Measurements from ENCODE around the gene LRCH4. TPM values are rescaled to one million over a fixed set of nuclear protein-coding genes. Genes with fewer than 3 reads are reported as not detected.

The LRCH4 gene
- total RNA-seq, 1 experiment from 2014 or later: 71.4 TPM

DNA sequence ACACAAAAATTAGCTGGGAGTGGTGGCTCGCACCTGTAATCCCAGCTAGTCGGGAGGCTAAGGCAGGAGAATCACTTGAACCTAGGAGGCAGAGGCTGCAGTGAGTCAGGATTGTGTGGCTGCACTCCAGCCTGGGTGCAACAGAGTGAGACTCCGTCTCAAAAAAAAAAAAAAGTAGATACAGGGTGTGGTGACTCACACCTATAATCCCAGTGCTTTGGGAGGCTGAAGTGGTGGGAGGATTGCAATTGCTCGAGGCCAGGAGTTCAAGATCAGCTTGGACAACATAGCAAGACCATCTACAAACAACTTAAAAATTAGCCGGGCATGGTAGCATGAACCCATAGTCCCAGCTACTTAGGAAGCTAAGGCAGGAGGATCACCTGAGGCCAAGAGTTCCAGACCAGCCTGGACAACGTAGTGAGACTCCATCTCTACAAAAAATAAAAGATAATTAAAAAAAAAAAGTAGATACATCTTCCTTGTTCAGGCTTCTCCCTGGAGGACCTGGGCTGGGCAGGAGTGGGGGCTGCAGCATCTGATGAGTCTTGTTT is 28.5 kb upstream of the LRCH4 start:
- peaks cover 10% of the 10 kb centered on the region; the same call in 1 of the 2 replicates for H3K4me1 ChIP-seq
- Mint-ChIP-seq H3K36me3 (ENCODE audit: insufficient read depth, unreplicated experiment) (peaks cover 21% of the 10 kb centered on the region), H3K4me1 (ENCODE audit: low read depth, unreplicated experiment) (no peaks in the 10 kb centered on the region), H3K4me3 (ENCODE audit: unreplicated experiment) (no peak overlapping the region), H3K9me3 (ENCODE audit: unreplicated experiment) (no peaks in the 10 kb centered on the region), H3K27me3 (ENCODE audit: insufficient read depth, unreplicated experiment) (no peaks in the 10 kb centered on the region), H3K27ac (ENCODE audit: unreplicated experiment) (no peak overlapping the region)
- no TSS peak for BruUV-seq (replicated peaks)
- no peaks in the 10 kb centered on the region for H3K9me3 ChIP-seq
- no peaks in the 10 kb centered on the region for H3K36me3 ChIP-seq (ENCODE audit: control insufficient read depth, insufficient read depth, low read length)
- no peak overlapping the region for H3K4me3 ChIP-seq (ENCODE audit: low read depth, low read length)
- POLR2A ChIA-PET: no interaction called here
- no peaks in the 10 kb centered on the region for H3K27me3 ChIP-seq (replicated peaks; ENCODE audit: control insufficient read depth, insufficient read depth, low read length)
- no peak for DNase-seq
- TF ChIP-seq, protein P1, sequence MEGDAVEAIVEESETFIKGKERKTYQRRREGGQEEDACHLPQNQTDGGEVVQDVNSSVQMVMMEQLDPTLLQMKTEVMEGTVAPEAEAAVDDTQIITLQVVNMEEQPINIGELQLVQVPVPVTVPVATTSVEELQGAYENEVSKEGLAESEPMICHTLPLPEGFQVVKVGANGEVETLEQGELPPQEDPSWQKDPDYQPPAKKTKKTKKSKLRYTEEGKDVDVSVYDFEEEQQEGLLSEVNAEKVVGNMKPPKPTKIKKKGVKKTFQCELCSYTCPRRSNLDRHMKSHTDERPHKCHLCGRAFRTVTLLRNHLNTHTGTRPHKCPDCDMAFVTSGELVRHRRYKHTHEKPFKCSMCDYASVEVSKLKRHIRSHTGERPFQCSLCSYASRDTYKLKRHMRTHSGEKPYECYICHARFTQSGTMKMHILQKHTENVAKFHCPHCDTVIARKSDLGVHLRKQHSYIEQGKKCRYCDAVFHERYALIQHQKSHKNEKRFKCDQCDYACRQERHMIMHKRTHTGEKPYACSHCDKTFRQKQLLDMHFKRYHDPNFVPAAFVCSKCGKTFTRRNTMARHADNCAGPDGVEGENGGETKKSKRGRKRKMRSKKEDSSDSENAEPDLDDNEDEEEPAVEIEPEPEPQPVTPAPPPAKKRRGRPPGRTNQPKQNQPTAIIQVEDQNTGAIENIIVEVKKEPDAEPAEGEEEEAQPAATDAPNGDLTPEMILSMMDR (IDR thresholded peaks at IDR 0.05; ENCODE audit: insufficient read depth in 1 of 2, low read depth in 1 of 2, low read length in 1 of 2, severe bottlenecking in 1 of 2, unreplicated experiment in 1 of 2): no peak
- intact Hi-C loops (cut with micrococcal nuclease; ENCODE audit: unreplicated experiment): no loop called here
- CTCF ChIA-PET: interaction anchor here (0.6 to 1.0 kb wide), 3 partner anchors 12 to 177 kb away, joined by 3 to 4 read pairs (median 3); no protein-coding TSS in a partner anchor

DNA sequence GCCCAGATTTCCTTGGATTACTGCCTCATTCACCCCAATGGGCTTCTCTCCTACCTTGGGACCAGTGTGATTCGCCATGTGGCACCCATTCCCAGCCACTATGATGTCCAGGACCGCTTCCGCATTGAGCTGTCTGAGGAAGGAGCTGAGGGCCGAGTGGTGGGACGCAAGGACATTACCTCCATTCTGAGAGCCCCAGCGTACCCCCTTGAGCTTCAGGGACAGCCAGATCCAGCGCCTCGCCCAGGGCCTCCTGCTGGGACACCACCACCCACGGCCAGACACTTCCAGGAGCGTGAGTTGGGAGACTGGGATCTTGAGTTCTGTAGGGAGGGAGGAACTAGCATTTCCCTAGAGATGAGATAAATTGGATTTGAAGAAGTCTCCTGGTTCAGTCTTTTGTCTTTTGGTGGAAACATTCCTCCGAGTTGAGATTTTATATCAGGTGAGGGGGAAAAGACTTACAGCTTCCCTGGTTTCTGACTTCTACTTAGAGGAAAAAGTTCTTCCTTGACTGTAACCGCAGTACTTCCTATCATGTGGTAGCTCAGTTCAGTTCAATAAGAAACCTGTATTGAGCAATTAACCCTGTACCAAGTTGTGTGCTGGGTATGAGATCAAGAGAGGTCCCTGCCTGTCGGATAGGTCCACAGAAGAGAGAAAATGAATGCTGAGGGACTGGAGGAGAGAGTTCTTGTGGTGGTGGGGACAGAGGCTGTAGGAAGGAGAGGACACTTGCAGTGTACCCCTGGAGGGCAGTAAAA is 27.7 kb upstream of the LRCH4 start:
- no peaks in the 10 kb centered on the region for H3K27me3 ChIP-seq (replicated peaks; ENCODE audit: control insufficient read depth, insufficient read depth, low read length)
- H3K9me3 Mint-ChIP-seq (ENCODE audit: unreplicated experiment): no peaks in the 10 kb centered on the region
- H3K4me1 ChIP-seq: peaks cover 10% of the 10 kb centered on the region; the same call in 1 of the 2 replicates
- POLR2A ChIA-PET: interaction anchor here (0.9 kb wide), 1 partner anchor 60 kb away, joined by 3 read pairs; the partner anchor contains the start of gene GNB2
- CTCF ChIA-PET: interaction anchor here (0.7 to 3.6 kb wide), 6 partner anchors 16 to 92 kb away, joined by 3 to 39 read pairs (median 4); partner anchors contain the start of genes GIGYF1 and POP7
- no peak for DNase-seq
- no peaks in the 10 kb centered on the region for H3K27me3 Mint-ChIP-seq (ENCODE audit: insufficient read depth, unreplicated experiment)
- H3K36me3 Mint-ChIP-seq (ENCODE audit: insufficient read depth, unreplicated experiment): peaks cover 21% of the 10 kb centered on the region
- TF ChIP-seq, protein P1 (IDR thresholded peaks at IDR 0.05; ENCODE audit: insufficient read depth in 1 of 2, low read depth in 1 of 2, low read length in 1 of 2, severe bottlenecking in 1 of 2, unreplicated experiment in 1 of 2): no peak
- BruUV-seq (replicated peaks): no TSS peak
- H3K4me3 Mint-ChIP-seq (ENCODE audit: unreplicated experiment): peak overlapping the region; percentile 86
- no peak overlapping the region for H3K27ac Mint-ChIP-seq (ENCODE audit: unreplicated experiment)
- intact Hi-C loops (cut with micrococcal nuclease; ENCODE audit: unreplicated experiment): loop anchor here (1.0 kb wide), 1 partner anchor 37 kb away; no protein-coding TSS in a partner anchor
- H3K4me3 ChIP-seq (ENCODE audit: low read depth, low read length): no peak overlapping the region
- H3K4me1 Mint-ChIP-seq (ENCODE audit: low read depth, unreplicated experiment): no peaks in the 10 kb centered on the region
- H3K9me3 ChIP-seq: no peaks in the 10 kb centered on the region
- H3K36me3 ChIP-seq (ENCODE audit: control insufficient read depth, insufficient read depth, low read length): no peaks in the 10 kb centered on the region

- Mint-ChIP-seq H3K4me1 (ENCODE audit: low read depth, unreplicated experiment) (no peaks in the 10 kb centered on the region), H3K36me3 (ENCODE audit: insufficient read depth, unreplicated experiment) (peaks cover 21% of the 10 kb centered on the region), H3K27ac (ENCODE audit: unreplicated experiment) (peak overlapping the region; percentile 95), H3K4me3 (ENCODE audit: unreplicated experiment) (peak overlapping the region; percentile 86), H3K27me3 (ENCODE audit: insufficient read depth, unreplicated experiment) (no peaks in the 10 kb centered on the region), H3K9me3 (ENCODE audit: unreplicated experiment) (no peaks in the 10 kb centered on the region)
- Histone ChIP-seq H3K9me3 (no peaks in the 10 kb centered on the region), H3K36me3 (ENCODE audit: control insufficient read depth, insufficient read depth, low read length) (no peaks in the 10 kb centered on the region), H3K27me3 (replicated peaks; ENCODE audit: control insufficient read depth, insufficient read depth, low read length) (no peaks in the 10 kb centered on the region), H3K4me3 (ENCODE audit: low read depth, low read length) (peak overlapping the region; percentile 50), H3K4me1 (peaks cover 10% of the 10 kb centered on the region; the same call in 1 of the 2 replicates)
- CTCF ChIA-PET: interaction anchor here (0.5 to 3.6 kb wide), 22 partner anchors 13 to 243 kb away, joined by 3 to 39 read pairs (median 4); partner anchors contain the start of genes EPHB4, FBXO24, GIGYF1 and GNB2
- intact Hi-C loops (cut with micrococcal nuclease; ENCODE audit: unreplicated experiment): loop anchor here (1.0 kb wide), 3 partner anchors 27 to 60 kb away; partner anchors contain the start of genes FBXO24, GNB2 and LRCH4
- TSS peak; percentile 52 for BruUV-seq (replicated peaks)
- POLR2A ChIA-PET: interaction anchor here (0.6 to 1.6 kb wide), 22 partner anchors 9 to 262 kb away, joined by 3 to 60 read pairs (median 4); partner anchors contain the start of genes AGFG2, EPHB4, FBXO24 and GIGYF1
- no peak for DNase-seq
- TF ChIP-seq, protein P1 (IDR thresholded peaks at IDR 0.05; ENCODE audit: insufficient read depth in 1 of 2, low read depth in 1 of 2, low read length in 1 of 2, severe bottlenecking in 1 of 2, unreplicated experiment in 1 of 2): peak in 1 of 2 experiments; percentile 35
These were observed 26.9 kb upstream of the LRCH4 start for GRCh38 chr7:100612730-100613390.
